ENCODE results near the gene ITGB8. TPM values are rescaled to one million over a fixed set of nuclear protein-coding genes. Genes with fewer than 3 reads are reported as not detected.
A peak's percentile ranks its signal among the peaks of the same experiment; 100 is the strongest.

Gene ITGB8
- total RNA-seq, 1 experiment from 2014 or later, result 2.4 TPM

- TF ChIP-seq REST (IDR thresholded peaks at IDR 0.05; ENCODE audit: low read depth), result no peak
- TF ChIP-seq RAD21 (IDR thresholded peaks at IDR 0.05; ENCODE audit: low read depth), result no peak
- TF ChIP-seq CBX3 (IDR thresholded peaks at IDR 0.05; ENCODE audit: low read depth), result no peak
- no peak for TF ChIP-seq SIN3A (IDR thresholded peaks at IDR 0.05; ENCODE audit: low read depth)
These were observed 27.8 kb upstream of the ITGB8 start (continued) for GRCh38 chr7:20302891-20303290.

GRCh38 chr7:20304366-20304765, 26.3 kb upstream of the ITGB8 start:
- DNase-seq (ENCODE audit: low read depth, low spot score) (no peak), ATAC-seq (no peak)
- Histone ChIP-seq H3K4me3 (replicated peaks in 1 of 2; ENCODE audit: low read depth in 1 of 2, low read length in 2 of 2) (no peak overlapping the region), H3K27ac (ENCODE audit: low read depth, low read length) (no peak overlapping the region), H2AFZ (ENCODE audit: low read depth, low read length, poor library complexity, severe bottlenecking) (peak overlapping the region; percentile 2), H4K20me1 (ENCODE audit: insufficient read depth) (no peaks in the 10 kb centered on the region), H3K4me1 (ENCODE audit: control insufficient read depth in 1 of 2, insufficient read depth in 2 of 2, low read length in 2 of 2) (no peaks in the 10 kb centered on the region), H3K36me3 (ENCODE audit: control insufficient read depth in 1 of 2, insufficient read depth in 2 of 2, low read length in 2 of 2) (no peaks in the 10 kb centered on the region), H3K9me3 (ENCODE audit: control insufficient read depth in 1 of 2, insufficient read depth in 1 of 2, low read depth in 1 of 2, low read length in 2 of 2) (no peaks in the 10 kb centered on the region), H3K4me2 (ENCODE audit: low read length) (no peak overlapping the region), H3K9me2 (ENCODE audit: insufficient read depth) (no peaks in the 10 kb centered on the region; the same call in 1 of the 2 replicates), H3K79me2 (ENCODE audit: insufficient read depth, low read length) (no peaks in the 10 kb centered on the region), H3K27me3 (ENCODE audit: insufficient read depth, low read length) (no peaks in the 10 kb centered on the region), H3K9ac (ENCODE audit: low read length) (no peak overlapping the region)
- no TSS peak for BruUV-seq (replicated peaks)
- CTCF ChIA-PET, result no interaction called here
- POLR2A ChIA-PET, result no interaction called here
- RAD21 ChIA-PET (ENCODE audit: low non-redundant PET in 1 of 2, low total read pairs in 2 of 2, uncharacterized antibody in 2 of 2, unreplicated experiment in 2 of 2), result no interaction called here
- intact Hi-C loops (cut with micrococcal nuclease), result no loop called here
- TF ChIP-seq ELF1 (IDR thresholded peaks at IDR 0.05; ENCODE audit: borderline replicate concordance, low read depth), result no peak
- no peak for TF ChIP-seq FOSL1 (IDR thresholded peaks at IDR 0.05; ENCODE audit: low read depth)
- TF ChIP-seq EZH2phosphoT487 (IDR thresholded peaks at IDR 0.05; ENCODE audit: borderline replicate concordance), result no peak
- TF ChIP-seq ZBTB33 (IDR thresholded peaks at IDR 0.05; ENCODE audit: extremely low read depth, insufficient replicate concordance, low read length), result no peak
- no peak for TF ChIP-seq CTCF (IDR thresholded peaks at IDR 0.05 in 2 of 3, conservative IDR thresholded peaks at IDR 0.05 in 1 of 3; ENCODE audit: borderline replicate concordance in 1 of 3, insufficient read depth in 1 of 3, low read depth in 2 of 3, low read length in 2 of 3)
- no peak for TF ChIP-seq POLR2AphosphoS5 (IDR thresholded peaks at IDR 0.05; ENCODE audit: low read depth, low read length)
- TF ChIP-seq JUND (IDR thresholded peaks at IDR 0.05), result no peak
- no peak for TF ChIP-seq MAX (IDR thresholded peaks at IDR 0.05)
